GM06990 (cell line): Measurements from ENCODE around the gene DSP.

Source experiments
- DNase-seq: peaks from one replicate; pipeline ENCODE4 v3.0.0-alpha.2; 2011; ENCODE audit not compliant: insufficient read length; ENCODE audit errors: extremely low read depth
- H3K27me3 ChIP-seq: replicated peaks from 2 replicates; pipeline ENCODE4 v1.6.0; 2011; ENCODE audit warnings: low read length; ENCODE audit not compliant: control insufficient read depth, insufficient read depth
- H3K36me3 ChIP-seq: 2 replicates; pipeline ENCODE4 v1.5.1; 2011; ENCODE audit warnings: low read length; ENCODE audit not compliant: control insufficient read depth, insufficient read depth
- H3K4me3 ChIP-seq: replicated peaks from 2 replicates; pipeline ENCODE4 v1.5.1; 2011; ENCODE audit warnings: low read depth, mild to moderate bottlenecking, control low read depth, low read length
- TF ChIP-seq, protein P1 (sequence below): IDR thresholded peaks from 2 replicates; pipeline ENCODE4 v1.5.1; 2011; ENCODE audit warnings: low read length, control low read depth, mild to moderate bottlenecking, inconsistent platforms; ENCODE audit not compliant: insufficient read depth, poor library complexity, severe bottlenecking

Gene DSP

DNA sequence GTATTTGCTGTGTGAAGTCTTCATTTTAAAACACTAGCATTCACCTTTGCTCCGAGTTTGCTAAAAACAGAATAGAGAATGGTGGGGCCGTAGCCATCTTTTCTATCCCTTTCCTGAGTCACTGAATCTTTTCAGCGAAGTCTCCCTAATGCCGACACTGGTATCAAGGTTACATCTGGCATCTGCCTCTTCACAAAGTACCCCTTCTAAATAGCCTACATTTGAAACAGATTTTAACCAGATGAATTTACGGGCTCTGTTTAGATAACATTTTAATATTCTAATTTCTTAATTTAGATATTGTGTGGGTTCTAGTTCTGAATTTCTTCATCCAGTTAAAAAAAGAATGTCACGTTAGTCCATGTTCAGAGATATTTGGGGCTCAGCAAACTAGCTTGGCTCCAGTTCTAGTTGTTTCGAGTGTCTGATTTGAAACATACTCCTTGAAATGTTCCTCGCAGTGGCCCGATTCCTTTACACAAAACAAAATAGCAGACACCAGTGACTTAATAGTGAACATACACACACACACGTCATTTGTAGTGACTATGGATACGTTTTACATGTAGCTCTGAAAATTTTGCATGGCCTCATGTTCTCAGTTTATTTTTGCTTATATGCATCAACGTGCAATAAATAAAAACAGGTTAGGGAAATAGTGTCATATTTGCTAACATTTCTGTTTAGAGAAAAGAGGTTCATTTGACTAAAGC lies 15.1 kb downstream of the DSP start:
- TF ChIP-seq, protein P1, sequence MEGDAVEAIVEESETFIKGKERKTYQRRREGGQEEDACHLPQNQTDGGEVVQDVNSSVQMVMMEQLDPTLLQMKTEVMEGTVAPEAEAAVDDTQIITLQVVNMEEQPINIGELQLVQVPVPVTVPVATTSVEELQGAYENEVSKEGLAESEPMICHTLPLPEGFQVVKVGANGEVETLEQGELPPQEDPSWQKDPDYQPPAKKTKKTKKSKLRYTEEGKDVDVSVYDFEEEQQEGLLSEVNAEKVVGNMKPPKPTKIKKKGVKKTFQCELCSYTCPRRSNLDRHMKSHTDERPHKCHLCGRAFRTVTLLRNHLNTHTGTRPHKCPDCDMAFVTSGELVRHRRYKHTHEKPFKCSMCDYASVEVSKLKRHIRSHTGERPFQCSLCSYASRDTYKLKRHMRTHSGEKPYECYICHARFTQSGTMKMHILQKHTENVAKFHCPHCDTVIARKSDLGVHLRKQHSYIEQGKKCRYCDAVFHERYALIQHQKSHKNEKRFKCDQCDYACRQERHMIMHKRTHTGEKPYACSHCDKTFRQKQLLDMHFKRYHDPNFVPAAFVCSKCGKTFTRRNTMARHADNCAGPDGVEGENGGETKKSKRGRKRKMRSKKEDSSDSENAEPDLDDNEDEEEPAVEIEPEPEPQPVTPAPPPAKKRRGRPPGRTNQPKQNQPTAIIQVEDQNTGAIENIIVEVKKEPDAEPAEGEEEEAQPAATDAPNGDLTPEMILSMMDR: no peak
- no peak overlapping the region for H3K4me3 ChIP-seq
- H3K27me3 ChIP-seq: no peaks in the 10 kb centered on the region; the same call in 1 of the 2 replicates
- H3K36me3 ChIP-seq: no peaks in the 10 kb centered on the region
- DNase-seq: no peak

DNA sequence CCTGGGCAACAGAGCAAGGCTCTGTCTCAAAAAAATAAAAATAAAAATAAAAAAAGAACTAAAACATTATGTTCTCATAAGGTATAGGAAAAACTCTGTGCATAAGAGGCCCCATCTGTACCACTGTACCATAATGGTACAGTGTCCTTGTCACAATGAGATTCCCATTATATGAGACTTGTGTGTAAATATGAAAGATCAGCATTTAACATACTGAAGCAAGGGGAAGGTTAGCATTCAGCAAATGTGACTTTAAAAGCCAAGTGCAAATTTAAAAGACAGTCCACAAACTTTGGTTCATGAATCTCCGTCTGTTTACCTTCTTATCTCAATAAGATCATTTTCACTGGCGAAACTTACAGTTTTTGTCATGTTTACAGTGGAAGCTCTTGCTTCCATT lies 16.2 kb downstream of the DSP start:
- DNase-seq: no peak
- TF ChIP-seq, protein P1: no peak
- no peaks in the 10 kb centered on the region for H3K36me3 ChIP-seq
- H3K4me3 ChIP-seq: no peak overlapping the region
- H3K27me3 ChIP-seq: no peaks in the 10 kb centered on the region; the same call in 1 of the 2 replicates

DNA sequence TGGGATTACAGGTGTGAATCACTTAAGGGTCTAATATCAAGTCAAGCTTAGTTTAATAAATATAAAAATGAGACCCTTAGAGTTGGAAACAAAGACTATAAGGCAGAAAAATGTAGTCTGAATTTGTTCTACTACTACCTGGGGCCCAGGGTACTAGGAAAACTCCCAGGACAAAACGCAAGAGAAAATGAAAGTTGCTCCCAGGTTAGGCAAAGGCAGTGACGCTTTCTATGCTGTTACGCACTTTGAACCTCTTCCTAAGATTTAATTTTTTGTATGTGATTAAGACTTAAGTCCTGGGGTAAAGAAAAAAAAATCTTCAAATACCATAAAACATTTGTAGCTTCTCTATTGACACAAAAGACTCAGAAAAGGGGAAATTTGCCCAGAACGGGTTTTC lies 17.3 kb downstream of the DSP start:
- TF ChIP-seq, protein P1: no peak
- Histone ChIP-seq H3K27me3 (no peaks in the 10 kb centered on the region; the same call in 1 of the 2 replicates), H3K4me3 (no peak overlapping the region), H3K36me3 (no peaks in the 10 kb centered on the region)
- DNase-seq: no peak

DNA sequence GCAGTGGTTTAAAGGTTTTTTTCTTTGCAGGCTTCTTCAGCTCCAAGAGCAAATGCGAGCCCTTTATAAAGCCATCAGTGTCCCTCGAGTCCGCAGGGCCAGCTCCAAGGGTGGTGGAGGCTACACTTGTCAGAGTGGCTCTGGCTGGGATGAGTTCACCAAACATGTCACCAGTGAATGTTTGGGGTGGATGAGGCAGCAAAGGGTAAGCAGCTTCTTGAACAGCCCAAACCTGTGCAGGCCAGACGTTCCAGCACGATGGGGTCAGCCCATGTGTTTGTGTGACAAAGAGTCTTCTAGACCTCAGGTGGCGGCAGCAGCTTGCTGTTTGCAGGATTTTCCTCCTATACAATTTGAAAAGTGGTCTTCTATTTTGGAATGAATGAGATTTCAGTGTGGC lies 17.7 kb downstream of the DSP start:
- no peak for DNase-seq
- H3K27me3 ChIP-seq: no peaks in the 10 kb centered on the region; the same call in 1 of the 2 replicates
- TF ChIP-seq, protein P1: no peak
- H3K4me3 ChIP-seq: no peak overlapping the region
- no peaks in the 10 kb centered on the region for H3K36me3 ChIP-seq

DNA sequence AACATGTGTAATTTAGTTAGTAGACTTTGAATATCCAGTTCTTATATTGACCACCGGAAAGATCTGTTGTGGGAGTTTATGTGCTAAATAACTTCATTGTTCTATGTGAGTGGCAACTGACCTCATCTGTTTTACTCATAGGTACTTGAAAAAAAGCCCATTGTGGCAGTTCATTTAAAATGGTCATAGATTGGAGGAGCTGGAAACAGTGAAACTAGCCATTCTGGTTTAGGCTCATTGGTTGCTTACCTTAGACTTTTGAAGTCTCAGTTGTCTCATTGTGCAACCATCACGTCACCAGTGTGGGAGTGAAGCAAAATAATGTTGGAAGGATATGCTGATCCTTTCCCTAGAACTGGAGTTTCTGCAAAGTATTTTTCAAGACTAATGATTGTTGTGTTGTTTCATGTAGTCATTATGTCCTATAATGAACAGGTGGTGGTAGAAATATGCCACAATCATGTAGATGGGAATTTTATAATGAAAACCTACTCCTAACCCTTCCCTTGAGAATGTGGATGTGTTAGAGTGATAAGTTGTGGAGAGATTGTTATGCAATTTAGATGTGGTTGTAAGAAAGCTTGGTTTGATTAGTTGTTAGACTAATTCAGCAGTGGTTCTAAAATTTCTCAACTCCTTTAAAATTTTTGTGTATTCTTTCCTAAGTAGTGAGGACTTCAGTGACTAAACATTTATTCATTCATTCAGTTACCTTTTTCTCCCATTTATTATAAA lies 18.3 kb downstream of the DSP start:
- no peak for DNase-seq
- Histone ChIP-seq H3K27me3 (no peaks in the 10 kb centered on the region; the same call in 1 of the 2 replicates), H3K4me3 (no peak overlapping the region), H3K36me3 (no peaks in the 10 kb centered on the region)
- TF ChIP-seq, protein P1: no peak
